Measurements from ENCODE around the gene SLC24A4.

Gene SLC24A4

GRCh38 chr14:92495027-92495426 is 172.1 kb downstream of the SLC24A4 start:
- Histone ChIP-seq H3K9ac (ENCODE audit: low read length) (no peak overlapping the region), H3K36me3 (ENCODE audit: control insufficient read depth, insufficient read depth, low read length) (no peaks in the 10 kb centered on the region), H3K9me3 (ENCODE audit: control insufficient read depth, low read length) (no peaks in the 10 kb centered on the region), H3K27me3 (ENCODE audit: control insufficient read depth, insufficient read depth, low read length) (peaks cover 4% of the 10 kb centered on the region), H3K4me3 (ENCODE audit: low read length) (no peak overlapping the region), H3K4me1 (ENCODE audit: control insufficient read depth, insufficient read depth, low read length) (no peaks in the 10 kb centered on the region)

- Histone ChIP-seq H3K9me3 (ENCODE audit: control insufficient read depth, low read length) (no peaks in the 10 kb centered on the region), H3K27me3 (ENCODE audit: control insufficient read depth, insufficient read depth, low read length) (peaks cover 4% of the 10 kb centered on the region), H3K36me3 (ENCODE audit: control insufficient read depth, insufficient read depth, low read length) (no peaks in the 10 kb centered on the region), H3K4me3 (ENCODE audit: low read length) (no peak overlapping the region), H3K9ac (ENCODE audit: low read length) (no peak overlapping the region), H3K4me1 (ENCODE audit: control insufficient read depth, insufficient read depth, low read length) (no peaks in the 10 kb centered on the region)
Measured at GRCh38 chr14:92496191-92496857, 173.4 kb downstream of the SLC24A4 start.

GRCh38 chr14:92497391-92497790 is 174.4 kb downstream of the SLC24A4 start:
- Histone ChIP-seq H3K36me3 (ENCODE audit: control insufficient read depth, insufficient read depth, low read length) (no peaks in the 10 kb centered on the region), H3K9me3 (ENCODE audit: control insufficient read depth, low read length) (no peaks in the 10 kb centered on the region), H3K27me3 (ENCODE audit: control insufficient read depth, insufficient read depth, low read length) (peaks cover 4% of the 10 kb centered on the region), H3K4me3 (ENCODE audit: low read length) (no peak overlapping the region), H3K4me1 (ENCODE audit: control insufficient read depth, insufficient read depth, low read length) (no peaks in the 10 kb centered on the region), H3K9ac (ENCODE audit: low read length) (no peak overlapping the region)

GRCh38 chr14:92499234-92499633 is 176.3 kb downstream of the SLC24A4 start:
- Histone ChIP-seq H3K36me3 (ENCODE audit: control insufficient read depth, insufficient read depth, low read length) (no peaks in the 10 kb centered on the region), H3K9me3 (ENCODE audit: control insufficient read depth, low read length) (no peaks in the 10 kb centered on the region), H3K4me3 (ENCODE audit: low read length) (no peak overlapping the region), H3K9ac (ENCODE audit: low read length) (no peak overlapping the region), H3K27me3 (ENCODE audit: control insufficient read depth, insufficient read depth, low read length) (peaks cover 4% of the 10 kb centered on the region), H3K4me1 (ENCODE audit: control insufficient read depth, insufficient read depth, low read length) (no peaks in the 10 kb centered on the region)

GRCh38 chr14:92500491-92500941 is 177.6 kb downstream of the SLC24A4 start:
- no peak overlapping the region for H3K4me3 ChIP-seq (ENCODE audit: low read length)
- peaks cover 4% of the 10 kb centered on the region for H3K27me3 ChIP-seq (ENCODE audit: control insufficient read depth, insufficient read depth, low read length)
- no peaks in the 10 kb centered on the region for H3K4me1 ChIP-seq (ENCODE audit: control insufficient read depth, insufficient read depth, low read length)
- no peak overlapping the region for H3K9ac ChIP-seq (ENCODE audit: low read length)
- H3K36me3 ChIP-seq (ENCODE audit: control insufficient read depth, insufficient read depth, low read length), result no peaks in the 10 kb centered on the region
- no peaks in the 10 kb centered on the region for H3K9me3 ChIP-seq (ENCODE audit: control insufficient read depth, low read length)

- H3K9me3 ChIP-seq (ENCODE audit: control insufficient read depth, low read length), result no peaks in the 10 kb centered on the region
- no peak overlapping the region for H3K4me3 ChIP-seq (ENCODE audit: low read length)
Measured at GRCh38 chr14:92501891-92502351, 179.0 kb downstream of the SLC24A4 start.

GRCh38 chr14:92502541-92503286 is 179.7 kb downstream of the SLC24A4 start:
- Histone ChIP-seq H3K9ac (ENCODE audit: low read length) (no peak overlapping the region), H3K4me1 (ENCODE audit: control insufficient read depth, insufficient read depth, low read length) (no peaks in the 10 kb centered on the region), H3K27me3 (ENCODE audit: control insufficient read depth, insufficient read depth, low read length) (peaks cover 7% of the 10 kb centered on the region), H3K4me3 (ENCODE audit: low read length) (no peak overlapping the region), H3K9me3 (ENCODE audit: control insufficient read depth, low read length) (no peaks in the 10 kb centered on the region), H3K36me3 (ENCODE audit: control insufficient read depth, insufficient read depth, low read length) (no peaks in the 10 kb centered on the region)

More at GRCh38 chr14:92501891-92502351, 179.0 kb downstream of the SLC24A4 start:
- Histone ChIP-seq H3K27me3 (ENCODE audit: control insufficient read depth, insufficient read depth, low read length) (peaks cover 7% of the 10 kb centered on the region), H3K36me3 (ENCODE audit: control insufficient read depth, insufficient read depth, low read length) (no peaks in the 10 kb centered on the region), H3K9ac (ENCODE audit: low read length) (no peak overlapping the region), H3K4me1 (ENCODE audit: control insufficient read depth, insufficient read depth, low read length) (no peaks in the 10 kb centered on the region)

GRCh38 chr14:92503756-92504491 is 181.0 kb downstream of the SLC24A4 start:
- H3K9me3 ChIP-seq (ENCODE audit: control insufficient read depth, low read length), result no peaks in the 10 kb centered on the region
- no peak overlapping the region for H3K9ac ChIP-seq (ENCODE audit: low read length)
- H3K4me1 ChIP-seq (ENCODE audit: control insufficient read depth, insufficient read depth, low read length), result no peaks in the 10 kb centered on the region
- H3K27me3 ChIP-seq (ENCODE audit: control insufficient read depth, insufficient read depth, low read length), result peaks cover 4% of the 10 kb centered on the region
- no peaks in the 10 kb centered on the region for H3K36me3 ChIP-seq (ENCODE audit: control insufficient read depth, insufficient read depth, low read length)
- no peak overlapping the region for H3K4me3 ChIP-seq (ENCODE audit: low read length)

- no peak overlapping the region for H3K9ac ChIP-seq (ENCODE audit: low read length)
- peaks cover 2% of the 10 kb centered on the region for H3K27me3 ChIP-seq (ENCODE audit: control insufficient read depth, insufficient read depth, low read length)
- no peaks in the 10 kb centered on the region for H3K4me1 ChIP-seq (ENCODE audit: control insufficient read depth, insufficient read depth, low read length)
- H3K9me3 ChIP-seq (ENCODE audit: control insufficient read depth, low read length), result no peaks in the 10 kb centered on the region
- no peaks in the 10 kb centered on the region for H3K36me3 ChIP-seq (ENCODE audit: control insufficient read depth, insufficient read depth, low read length)
- H3K4me3 ChIP-seq (ENCODE audit: low read length), result no peak overlapping the region
Measured at GRCh38 chr14:92505826-92506225, 182.9 kb downstream of the SLC24A4 start.

- Histone ChIP-seq H3K27me3 (ENCODE audit: control insufficient read depth, insufficient read depth, low read length) (peaks cover 2% of the 10 kb centered on the region), H3K9ac (ENCODE audit: low read length) (no peak overlapping the region), H3K9me3 (ENCODE audit: control insufficient read depth, low read length) (no peaks in the 10 kb centered on the region), H3K4me3 (ENCODE audit: low read length) (no peak overlapping the region), H3K36me3 (ENCODE audit: control insufficient read depth, insufficient read depth, low read length) (no peaks in the 10 kb centered on the region), H3K4me1 (ENCODE audit: control insufficient read depth, insufficient read depth, low read length) (no peaks in the 10 kb centered on the region)
Measured at GRCh38 chr14:92506231-92506630, 183.3 kb downstream of the SLC24A4 start.

GRCh38 chr14:92507174-92507768 is 184.3 kb downstream of the SLC24A4 start:
- Histone ChIP-seq H3K4me1 (ENCODE audit: control insufficient read depth, insufficient read depth, low read length) (no peaks in the 10 kb centered on the region), H3K4me3 (ENCODE audit: low read length) (no peak overlapping the region), H3K9ac (ENCODE audit: low read length) (no peak overlapping the region)

More at GRCh38 chr14:92507174-92507768, 184.3 kb downstream of the SLC24A4 start:
- H3K36me3 ChIP-seq (ENCODE audit: control insufficient read depth, insufficient read depth, low read length), result no peaks in the 10 kb centered on the region
- peaks cover 2% of the 10 kb centered on the region for H3K27me3 ChIP-seq (ENCODE audit: control insufficient read depth, insufficient read depth, low read length)
- H3K9me3 ChIP-seq (ENCODE audit: control insufficient read depth, low read length), result no peaks in the 10 kb centered on the region
